AG04450 (cell line): ENCODE data around the gene RPL13A. TPM values are rescaled to one million over a fixed set of nuclear protein-coding genes. Genes with fewer than 3 reads are reported as not detected.

Source experiments
- CTCF ChIA-PET: fragments of 300-600, 350-600 bp; formaldehyde crosslinking; extraction: SDS; loops from one replicate; lab custom pipeline; 2022; ENCODE audit warnings: antibody characterized with exemption, inconsistent platforms; lab: Charles Lee
- POLR2A ChIA-PET: fragments of 350-600 bp; formaldehyde crosslinking; extraction: SDS; loops from one replicate; lab custom pipeline; 2021; ENCODE audit warnings: antibody characterized with exemption, inconsistent platforms; lab: Yijun Ruan, JAX
- DNase-seq: peaks from one replicate; pipeline ENCODE4 v3.0.0-alpha.2; 2011; ENCODE audit warnings: low read depth, low spot score
- H3K27ac ChIP-seq: one replicate; pipeline ENCODE4 v1.5.1; 2012; ENCODE audit warnings: low read depth, low read length, control low read depth
- H3K27me3 ChIP-seq: one replicate; pipeline ENCODE4 v1.6.0; 2012; ENCODE audit warnings: low read length; ENCODE audit not compliant: control insufficient read depth, insufficient read depth
- H3K4me3 ChIP-seq: 2 replicates; pipeline ENCODE4 v1.5.1; 2011; ENCODE audit warnings: mild to moderate bottlenecking, low read depth, low read length, control low read depth
- H3K9me3 ChIP-seq: 2 replicates; pipeline ENCODE4 v1.5.1; 2012; ENCODE audit warnings: low read length; ENCODE audit not compliant: control insufficient read depth, insufficient read depth
- CTCF ChIP-seq: IDR thresholded peaks from 2 replicates; pipeline ENCODE4 v1.5.1; 2011; ENCODE audit warnings: low read depth, low read length, control low read depth, inconsistent platforms
- polyA plus RNA-seq: library from polyadenylated mRNA; depleted of rRNA; stranded (reverse); fragments of >200 nt; gene quantifications from 2 replicates; pipeline ENCODE4 v1.2.3, GENCODE V29; 2011

The RPL13A gene
- polyA plus RNA-seq, 1 experiment, result 3,816 TPM

GRCh38 chr19:49497047-49497788 lies 9.8 kb downstream of the RPL13A start:
- no peak for TF ChIP-seq CTCF
- CTCF ChIA-PET, result interaction anchor here (1.6 to 2.2 kb wide), 2 partner anchors 24 to 50 kb away, joined by 4 to 11 read pairs; partner anchors contain the start of gene FLT3LG
- peak overlapping the region; percentile 92 for H3K4me3 ChIP-seq
- peak overlapping the region; percentile 21 for H3K27ac ChIP-seq
- POLR2A ChIA-PET, result no interaction called here
- no peak for DNase-seq
- H3K9me3 ChIP-seq, result no peaks in the 10 kb centered on the region; the same call in 1 of the 2 replicates
- no peaks in the 10 kb centered on the region for H3K27me3 ChIP-seq

GRCh38 chr19:49497789-49498103 lies 10.3 kb downstream of the RPL13A start:
- ChIA-PET POLR2A (no interaction called here), CTCF (interaction anchor here (2.2 kb wide), 1 partner anchor 49 kb away, joined by 11 read pairs; no protein-coding TSS in a partner anchor)
- Histone ChIP-seq H3K9me3 (no peaks in the 10 kb centered on the region; the same call in 1 of the 2 replicates), H3K4me3 (peak overlapping the region; percentile 92), H3K27ac (peak overlapping the region; percentile 21), H3K27me3 (no peaks in the 10 kb centered on the region)
- no peak for DNase-seq
- no peak for TF ChIP-seq CTCF

GRCh38 chr19:49498475-49498874 lies 11.1 kb downstream of the RPL13A start:
- no peak for TF ChIP-seq CTCF
- ChIA-PET POLR2A (interaction anchor here (2.0 kb wide), 1 partner anchor 10 kb away, joined by 5 read pairs; no protein-coding TSS in a partner anchor), CTCF (interaction anchor here (2.2 kb wide), 1 partner anchor 48 kb away, joined by 11 read pairs; no protein-coding TSS in a partner anchor)

GRCh38 chr19:49499030-49499670 lies 11.7 kb downstream of the RPL13A start:
- TF ChIP-seq CTCF, result no peak
- H3K9me3 ChIP-seq, result no peaks in the 10 kb centered on the region; the same call in 1 of the 2 replicates
- no peaks in the 10 kb centered on the region for H3K27me3 ChIP-seq
- DNase-seq, result no peak
- CTCF ChIA-PET, result interaction anchor here (2.2 kb wide), 1 partner anchor 48 kb away, joined by 11 read pairs; no protein-coding TSS in a partner anchor
- H3K27ac ChIP-seq, result no peak overlapping the region
- POLR2A ChIA-PET, result interaction anchor here (0.5 to 2.0 kb wide), 3 partner anchors 10 to 72 kb away, joined by 3 to 5 read pairs (median 4); no protein-coding TSS in a partner anchor
- H3K4me3 ChIP-seq, result no peak overlapping the region

More at GRCh38 chr19:49498475-49498874, 11.1 kb downstream of the RPL13A start:
- Histone ChIP-seq H3K27me3 (no peaks in the 10 kb centered on the region), H3K4me3 (no peak overlapping the region), H3K27ac (no peak overlapping the region), H3K9me3 (no peaks in the 10 kb centered on the region; the same call in 1 of the 2 replicates)
- DNase-seq, result no peak
